ENCODE data around the gene RIMS1. TPM values are rescaled to one million over a fixed set of nuclear protein-coding genes. Genes with fewer than 3 reads are reported as not detected.

RIMS1 gene
- total and polyA plus RNA-seq, 2 donors (not counting 1 experiment from before 2014, with no cell fraction given), result not detected

DNA sequence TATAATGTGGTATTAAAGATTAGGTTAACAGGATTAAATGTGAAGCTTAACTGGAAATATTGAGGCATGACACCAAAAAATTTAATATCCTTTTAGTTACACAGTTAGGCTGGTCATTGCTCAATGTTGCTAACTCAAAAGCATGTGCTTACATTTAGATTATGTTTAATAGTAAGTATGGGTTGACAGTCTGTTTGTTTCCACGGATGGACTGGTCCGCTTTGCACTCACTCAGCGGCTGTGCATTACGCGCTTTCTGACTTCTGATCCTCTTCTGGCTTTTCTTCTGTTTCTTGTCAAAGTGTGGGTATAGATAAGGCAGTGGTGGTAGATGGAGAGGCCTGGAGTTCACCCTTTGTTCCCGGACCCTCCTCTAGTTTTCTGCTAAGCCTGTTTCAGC is 174.9 kb downstream of the RIMS1 start:
- 97% methylated on average over 6 of the region's 6 CpGs for WGBS (ENCODE audit: insufficient coverage)
- no peaks in the 10 kb centered on the region for H3K27me3 ChIP-seq (replicated peaks in 1 of 4; ENCODE audit: control extremely low read depth in 1 of 4, control insufficient read depth in 3 of 4, insufficient read depth in 4 of 4, low read length in 3 of 4)
- H3K27me3 Mint-ChIP-seq, result peaks cover 6% of the 10 kb centered on the region
- TF ChIP-seq EZH2 (IDR thresholded peaks at IDR 0.05; ENCODE audit: borderline replicate concordance, insufficient read depth, low read depth, low read length, poor library complexity, severe bottlenecking), result no peak
- TF ChIP-seq, protein P1, sequence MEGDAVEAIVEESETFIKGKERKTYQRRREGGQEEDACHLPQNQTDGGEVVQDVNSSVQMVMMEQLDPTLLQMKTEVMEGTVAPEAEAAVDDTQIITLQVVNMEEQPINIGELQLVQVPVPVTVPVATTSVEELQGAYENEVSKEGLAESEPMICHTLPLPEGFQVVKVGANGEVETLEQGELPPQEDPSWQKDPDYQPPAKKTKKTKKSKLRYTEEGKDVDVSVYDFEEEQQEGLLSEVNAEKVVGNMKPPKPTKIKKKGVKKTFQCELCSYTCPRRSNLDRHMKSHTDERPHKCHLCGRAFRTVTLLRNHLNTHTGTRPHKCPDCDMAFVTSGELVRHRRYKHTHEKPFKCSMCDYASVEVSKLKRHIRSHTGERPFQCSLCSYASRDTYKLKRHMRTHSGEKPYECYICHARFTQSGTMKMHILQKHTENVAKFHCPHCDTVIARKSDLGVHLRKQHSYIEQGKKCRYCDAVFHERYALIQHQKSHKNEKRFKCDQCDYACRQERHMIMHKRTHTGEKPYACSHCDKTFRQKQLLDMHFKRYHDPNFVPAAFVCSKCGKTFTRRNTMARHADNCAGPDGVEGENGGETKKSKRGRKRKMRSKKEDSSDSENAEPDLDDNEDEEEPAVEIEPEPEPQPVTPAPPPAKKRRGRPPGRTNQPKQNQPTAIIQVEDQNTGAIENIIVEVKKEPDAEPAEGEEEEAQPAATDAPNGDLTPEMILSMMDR (IDR thresholded peaks at IDR 0.05), result no peak
- no peaks in the 10 kb centered on the region for H3K4me1 Mint-ChIP-seq
- H4K20me1 ChIP-seq (ENCODE audit: control insufficient read depth, insufficient read depth, low read length, poor library complexity, severe bottlenecking), result no peaks in the 10 kb centered on the region
- no peaks in the 10 kb centered on the region for H3K4me1 ChIP-seq (ENCODE audit: control insufficient read depth in 2 of 2, insufficient read depth in 2 of 2, low read length in 2 of 2)
- no peaks in the 10 kb centered on the region for H3K9me3 Mint-ChIP-seq (ENCODE audit: insufficient read depth)
- no peak for ATAC-seq (ENCODE audit: low read depth)
- H2AFZ ChIP-seq (ENCODE audit: insufficient read depth, low read depth, low read length, poor library complexity, severe bottlenecking), result no peak overlapping the region
- no peak overlapping the region for H3K4me3 ChIP-seq (ENCODE audit: control extremely low read depth in 1 of 5, extremely low read depth in 1 of 5, insufficient read depth in 1 of 5, low read depth in 2 of 5, low read length in 4 of 5)
- intact Hi-C loops (cut with micrococcal nuclease), result no loop called here
- no peak overlapping the region for H3K4me2 ChIP-seq (replicated peaks; ENCODE audit: low read depth, low read length, poor library complexity, severe bottlenecking)
- CTCF ChIA-PET, result no interaction called here
- no peak overlapping the region for H3K27ac Mint-ChIP-seq
- H3K9me3 ChIP-seq (ENCODE audit: control extremely low read depth in 1 of 3, control insufficient read depth in 2 of 3, insufficient read depth in 1 of 3, low read length in 2 of 3), result no peaks in the 10 kb centered on the region
- no peak for DNase-seq
- no peak overlapping the region for H3K4me3 Mint-ChIP-seq
- POLR2A ChIA-PET, result no interaction called here
- H3K79me2 ChIP-seq (ENCODE audit: control insufficient read depth, insufficient read depth, low read length), result no peaks in the 10 kb centered on the region
- no peak overlapping the region for H3K9ac ChIP-seq (ENCODE audit: low read length)
- no peak overlapping the region for H3K27ac ChIP-seq (ENCODE audit: low read length in 2 of 2)
- H3K36me3 ChIP-seq (replicated peaks in 1 of 2; ENCODE audit: control extremely low read depth in 1 of 2, control insufficient read depth in 1 of 2, extremely low read depth in 1 of 2, insufficient read depth in 2 of 2, low read length in 1 of 2), result no peaks in the 10 kb centered on the region

DNA sequence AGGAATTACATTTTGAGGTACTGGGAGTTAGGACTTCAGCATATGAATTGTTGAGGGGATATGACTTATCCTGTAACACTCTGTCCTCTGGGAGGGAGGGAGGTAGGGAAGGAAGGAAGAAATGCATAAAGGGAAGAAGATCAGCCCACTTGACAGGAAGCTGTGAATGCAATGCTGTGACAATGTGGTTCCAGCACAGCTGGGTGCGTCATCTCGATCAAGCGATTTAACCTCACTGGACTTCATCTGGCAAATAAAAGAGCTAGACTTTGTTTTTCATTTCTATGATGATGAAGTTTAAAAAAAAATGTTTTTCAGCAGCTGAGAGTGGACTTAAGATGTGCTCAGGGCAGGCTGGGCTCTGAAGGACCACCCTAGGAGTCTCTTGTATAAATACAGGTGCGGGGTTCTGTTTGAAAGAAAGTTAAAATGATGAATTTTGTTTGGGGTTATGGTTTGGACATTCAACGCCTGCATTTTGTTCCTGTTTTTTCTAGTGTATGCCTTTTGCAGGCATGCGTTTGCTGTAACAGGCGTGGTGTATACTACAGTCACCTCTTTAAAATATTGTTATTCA is 178.1 kb downstream of the RIMS1 start:
- no peak overlapping the region for H3K9ac ChIP-seq (ENCODE audit: low read length)
- no peaks in the 10 kb centered on the region for H3K9me3 ChIP-seq (ENCODE audit: control extremely low read depth in 1 of 3, control insufficient read depth in 2 of 3, insufficient read depth in 1 of 3, low read length in 2 of 3)
- no peak overlapping the region for H3K4me3 ChIP-seq (ENCODE audit: control extremely low read depth in 1 of 5, extremely low read depth in 1 of 5, insufficient read depth in 1 of 5, low read depth in 2 of 5, low read length in 4 of 5)
- Mint-ChIP-seq H3K27me3 (peaks cover 6% of the 10 kb centered on the region), H3K4me3 (no peak overlapping the region), H3K9me3 (ENCODE audit: insufficient read depth) (no peaks in the 10 kb centered on the region), H3K4me1 (no peaks in the 10 kb centered on the region), H3K27ac (no peak overlapping the region)
- ChIA-PET POLR2A (no interaction called here), CTCF (no interaction called here)
- DNase-seq (no peak), ATAC-seq (ENCODE audit: low read depth) (no peak)
- H4K20me1 ChIP-seq (ENCODE audit: control insufficient read depth, insufficient read depth, low read length, poor library complexity, severe bottlenecking), result no peaks in the 10 kb centered on the region
- no peaks in the 10 kb centered on the region for H3K36me3 ChIP-seq (replicated peaks in 1 of 2; ENCODE audit: control extremely low read depth in 1 of 2, control insufficient read depth in 1 of 2, extremely low read depth in 1 of 2, insufficient read depth in 2 of 2, low read length in 1 of 2)
- H2AFZ ChIP-seq (ENCODE audit: insufficient read depth, low read depth, low read length, poor library complexity, severe bottlenecking), result no peak overlapping the region
- H3K79me2 ChIP-seq (ENCODE audit: control insufficient read depth, insufficient read depth, low read length), result no peaks in the 10 kb centered on the region
- no peaks in the 10 kb centered on the region for H3K4me1 ChIP-seq (ENCODE audit: control insufficient read depth in 2 of 2, insufficient read depth in 2 of 2, low read length in 2 of 2)
- TF ChIP-seq, protein P1 (IDR thresholded peaks at IDR 0.05), result no peak
- TF ChIP-seq EZH2 (IDR thresholded peaks at IDR 0.05; ENCODE audit: borderline replicate concordance, insufficient read depth, low read depth, low read length, poor library complexity, severe bottlenecking), result no peak
- WGBS (ENCODE audit: insufficient coverage), result 90% methylated on average over 4 of the region's 7 CpGs
- intact Hi-C loops (cut with micrococcal nuclease), result no loop called here
- H3K4me2 ChIP-seq (replicated peaks; ENCODE audit: low read depth, low read length, poor library complexity, severe bottlenecking), result no peak overlapping the region
- H3K27ac ChIP-seq (ENCODE audit: low read length in 2 of 2), result no peak overlapping the region
- no peaks in the 10 kb centered on the region for H3K27me3 ChIP-seq (replicated peaks in 1 of 4; ENCODE audit: control extremely low read depth in 1 of 4, control insufficient read depth in 3 of 4, insufficient read depth in 4 of 4, low read length in 3 of 4)

Data from B cell (primary cell).